HG03354 (cell line): ENCODE data around the gene RHOT1.

ENCODE experiments used
- ATAC-seq: cut with Tn5 transposase; IDR thresholded peaks from one replicate; pipeline ENCODE4 v1.9.1; 2021; ENCODE audit warnings: mild to moderate bottlenecking; ENCODE audit not compliant: unreplicated experiment, poor library complexity, severe bottlenecking

RHOT1 gene

DNA sequence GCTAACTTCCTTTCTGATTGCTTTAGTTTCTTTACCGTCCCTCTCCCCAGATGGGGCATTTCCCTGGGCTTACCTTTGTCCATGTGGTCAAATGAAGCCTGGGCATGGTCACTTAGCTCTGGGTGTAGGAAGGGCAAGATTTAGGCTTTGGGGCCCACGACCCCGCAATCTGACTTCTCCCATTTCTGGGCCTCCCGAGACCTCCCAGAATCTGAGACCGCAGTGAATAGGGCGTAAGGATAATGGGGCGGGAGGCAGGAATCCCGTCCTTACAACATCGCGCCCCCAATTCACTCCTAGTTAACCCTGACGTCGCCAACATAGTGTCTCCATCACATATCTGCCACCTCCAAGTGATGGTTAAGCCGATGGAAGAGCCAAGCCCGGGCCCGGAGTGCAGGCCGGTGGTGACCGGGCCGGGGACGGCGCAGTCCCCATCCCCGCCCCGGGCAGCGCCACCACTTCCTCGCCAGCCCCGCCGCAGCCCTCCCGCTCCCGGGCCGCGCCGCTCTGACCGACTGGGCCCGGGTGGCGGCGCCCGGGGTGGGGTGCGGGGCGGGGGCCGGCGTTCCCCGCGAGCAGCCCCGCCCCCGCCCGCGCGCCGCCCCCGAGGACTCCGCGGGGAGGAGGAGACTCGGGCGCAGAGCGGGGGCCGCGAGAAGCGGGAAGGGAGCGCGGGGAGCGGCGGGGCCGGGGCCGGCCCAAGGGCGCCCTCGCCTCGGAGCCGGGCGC is 123.1 kb downstream of the RHOT1 start, which contains the start of gene RHBDL3:
RHBDL3 (plus strand) TSS at position 641 of the 732 bp plus-strand sequence. CDS start 358 bp downstream, outside the sequence.
- ATAC-seq = no peak

DNA sequence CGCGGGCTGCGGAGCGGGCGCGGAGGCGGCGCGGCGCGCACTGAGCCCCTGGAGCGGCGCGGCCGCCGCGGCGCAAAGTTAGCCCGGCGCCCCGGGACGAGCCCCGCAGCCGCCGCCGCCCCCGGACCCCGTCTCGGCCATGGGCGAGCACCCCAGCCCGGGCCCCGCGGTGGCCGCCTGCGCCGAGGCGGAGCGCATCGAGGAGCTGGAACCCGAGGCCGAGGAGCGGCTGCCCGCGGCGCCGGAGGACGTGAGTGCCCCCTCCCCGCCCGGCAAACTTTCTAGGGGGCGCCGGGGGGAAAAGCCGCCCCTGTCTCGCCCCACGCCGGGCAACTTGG is 123.7 kb downstream of the RHOT1 start:
- ATAC-seq = no peak

DNA sequence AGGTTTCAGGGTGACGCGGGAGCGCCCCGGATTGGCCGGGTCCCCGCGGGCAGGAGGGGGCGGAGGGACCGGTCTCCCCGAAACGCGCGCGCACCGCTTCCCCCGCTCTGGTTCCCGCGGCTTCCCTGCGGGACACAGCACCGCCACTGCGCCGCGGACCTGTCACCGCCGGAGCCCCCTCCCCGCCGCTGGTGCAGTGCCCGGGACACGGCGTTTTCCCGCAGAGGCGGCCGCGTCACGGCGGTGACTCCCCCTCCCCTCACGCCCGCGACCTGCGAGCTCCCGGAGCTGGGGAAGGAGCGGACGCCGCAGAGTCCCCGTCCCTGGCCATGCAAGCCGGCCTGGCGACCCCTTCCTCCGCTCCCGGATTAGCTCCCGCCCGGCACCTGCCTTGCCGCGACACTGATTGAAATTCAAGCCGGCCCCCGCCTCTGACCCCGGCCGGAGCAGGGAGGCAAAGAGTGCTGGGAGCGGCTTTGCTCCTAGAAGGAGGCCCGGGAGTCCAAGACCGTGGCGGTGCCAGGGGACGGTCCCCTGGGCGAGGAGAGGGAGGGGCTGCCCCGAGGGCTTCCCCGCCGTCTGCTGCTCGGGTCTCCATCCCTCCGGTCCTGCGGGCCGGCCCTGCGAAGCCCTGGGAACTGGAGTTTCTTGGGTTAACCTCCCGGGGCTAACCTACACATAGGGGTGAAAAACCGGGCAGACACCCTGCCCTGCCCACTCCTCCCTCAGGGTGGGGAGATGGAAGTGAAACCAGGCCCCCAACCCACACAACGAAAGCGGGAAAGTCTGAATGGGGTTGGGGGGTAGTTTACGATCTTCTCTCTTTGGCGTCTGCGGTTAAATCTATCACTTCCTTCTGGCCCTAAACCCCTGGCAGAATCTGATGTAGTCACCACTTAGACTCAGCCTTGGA is 124.3 kb downstream of the RHOT1 start:
- ATAC-seq = no peak

DNA sequence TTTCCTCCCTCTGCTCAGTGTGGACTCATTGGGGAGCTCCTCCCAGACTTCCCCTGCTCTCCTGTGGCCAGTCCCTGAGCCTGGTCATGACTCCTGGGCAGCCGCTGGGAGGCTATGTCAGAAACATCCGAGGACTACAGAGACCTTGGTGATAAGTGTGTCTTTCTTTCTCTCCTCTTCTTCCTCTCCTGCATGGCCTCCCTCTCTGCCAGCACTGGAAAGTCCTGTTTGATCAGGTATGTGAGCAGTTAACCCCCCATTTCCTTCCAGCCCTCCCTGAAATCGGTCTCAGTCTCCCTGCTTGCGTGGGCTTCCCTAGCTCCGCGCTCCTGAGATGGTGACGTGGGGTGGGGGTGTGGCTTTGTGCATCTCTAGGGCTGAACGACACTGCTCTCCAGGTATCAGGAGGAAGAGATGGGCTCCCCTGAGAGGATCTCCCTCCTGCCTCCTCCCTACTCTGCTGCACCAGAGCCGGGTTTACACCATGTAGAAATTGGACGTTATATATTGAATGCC is 125.4 kb downstream of the RHOT1 start:
- ATAC-seq = no peak

DNA sequence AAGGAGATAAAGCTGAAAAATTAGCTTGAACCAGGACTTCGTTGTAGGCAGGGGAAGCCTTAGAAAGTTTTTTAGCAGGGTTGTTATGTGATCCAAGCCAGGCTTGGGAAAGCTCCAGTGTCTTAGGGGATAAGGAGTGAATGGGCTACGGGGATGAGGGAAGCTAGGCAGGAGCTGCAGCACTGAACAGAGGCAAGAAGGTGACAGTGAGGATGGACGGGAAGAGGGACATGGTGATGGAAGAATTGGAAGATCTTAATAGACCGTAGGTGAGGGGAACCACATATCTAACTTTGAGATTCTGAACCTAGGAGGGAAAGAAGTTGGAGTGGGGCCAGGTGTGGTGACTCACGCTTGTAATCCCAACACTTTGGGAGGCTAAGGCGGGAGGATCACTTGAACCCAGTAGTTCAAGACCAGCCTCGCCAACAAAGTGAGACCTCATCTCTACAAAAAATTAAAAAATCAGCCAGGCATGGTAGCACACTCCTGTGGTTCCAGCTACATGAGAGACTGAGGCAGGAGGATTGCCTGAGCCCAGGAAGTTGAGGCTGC is 126.5 kb downstream of the RHOT1 start:
- ATAC-seq = no peak

DNA sequence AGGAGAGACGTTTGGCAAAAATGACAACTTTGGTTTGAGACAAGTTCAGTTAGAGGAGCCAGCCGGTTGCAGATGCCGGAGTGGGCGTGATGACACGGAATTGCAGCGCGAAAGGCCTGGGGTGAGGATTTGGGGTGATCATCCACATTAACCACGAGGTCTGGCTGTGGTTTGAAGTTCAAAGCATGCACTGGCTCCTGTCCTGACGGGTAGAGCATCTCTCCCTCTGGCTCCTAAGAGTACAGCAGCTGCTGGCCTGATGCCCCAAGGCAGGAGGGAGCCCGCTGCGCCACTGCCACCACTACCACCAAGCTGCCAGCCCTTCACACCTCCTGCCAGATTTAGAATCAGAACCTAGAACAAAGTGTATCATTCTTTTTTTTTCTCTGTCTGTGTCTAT is 127.1 kb downstream of the RHOT1 start:
- no peak for ATAC-seq

DNA sequence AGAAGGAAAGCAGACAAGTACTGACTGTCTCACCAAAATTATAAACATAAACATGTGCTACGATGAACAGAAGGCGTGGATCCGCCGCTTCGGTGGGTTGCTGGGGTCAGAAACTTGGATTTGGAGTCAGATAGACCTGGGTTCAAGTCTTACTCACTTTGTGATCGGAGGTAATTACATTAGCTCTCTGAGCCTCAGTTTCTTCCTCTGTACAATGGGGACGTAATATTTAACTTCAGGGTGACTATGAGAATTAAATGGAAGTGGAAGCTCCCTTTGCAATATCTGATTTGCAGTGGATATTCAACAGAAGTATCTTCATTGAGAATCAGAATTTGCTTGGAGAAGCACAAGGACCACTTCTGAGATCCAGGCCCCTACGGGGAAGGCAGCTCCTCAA is 129.5 kb downstream of the RHOT1 start:
- no peak for ATAC-seq

DNA sequence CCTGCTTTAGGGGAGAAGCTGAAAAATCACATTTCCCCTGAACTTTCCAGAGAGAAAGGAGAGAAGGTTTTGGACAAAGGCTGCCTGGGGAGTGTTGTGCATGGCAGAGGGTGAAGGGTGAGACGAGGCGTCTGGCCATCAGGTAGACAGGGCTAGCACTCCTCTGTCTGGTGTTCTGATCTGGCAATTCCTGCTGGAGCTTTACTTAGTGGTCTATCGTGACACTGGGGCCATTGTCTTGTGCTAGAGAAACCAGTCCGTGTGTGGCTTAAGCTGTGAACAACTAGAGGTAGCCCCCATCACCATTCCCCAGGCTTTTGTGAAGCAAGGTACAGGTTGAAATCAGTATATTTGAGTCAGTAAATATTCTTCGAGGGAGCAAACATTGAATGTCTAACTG is 131.8 kb downstream of the RHOT1 start:
- ATAC-seq = no peak

DNA sequence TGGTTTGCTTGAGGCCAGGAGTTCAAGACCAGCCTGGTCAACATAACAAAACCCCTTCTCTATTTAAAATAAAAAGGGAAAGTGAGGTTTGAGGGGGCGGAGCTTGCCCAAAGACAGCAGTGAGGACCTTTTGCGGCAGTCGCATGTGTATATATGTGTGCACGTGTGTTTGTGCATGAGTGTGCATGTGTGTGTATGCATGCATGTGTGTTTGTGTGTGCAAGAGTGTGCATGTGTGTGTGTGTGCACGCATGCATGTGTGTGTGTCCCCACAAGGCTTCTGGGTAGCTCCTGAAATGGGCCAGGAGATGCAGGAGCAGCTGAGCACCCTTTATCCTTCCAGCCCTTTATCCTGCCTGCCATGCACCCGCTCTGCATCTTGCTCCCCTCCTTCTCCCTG is 132.3 kb downstream of the RHOT1 start:
- no peak for ATAC-seq
